ENCODE measurements around the gene APRT.
A peak's percentile ranks its signal among the peaks of the same experiment; 100 is the strongest.

The APRT gene

DNA sequence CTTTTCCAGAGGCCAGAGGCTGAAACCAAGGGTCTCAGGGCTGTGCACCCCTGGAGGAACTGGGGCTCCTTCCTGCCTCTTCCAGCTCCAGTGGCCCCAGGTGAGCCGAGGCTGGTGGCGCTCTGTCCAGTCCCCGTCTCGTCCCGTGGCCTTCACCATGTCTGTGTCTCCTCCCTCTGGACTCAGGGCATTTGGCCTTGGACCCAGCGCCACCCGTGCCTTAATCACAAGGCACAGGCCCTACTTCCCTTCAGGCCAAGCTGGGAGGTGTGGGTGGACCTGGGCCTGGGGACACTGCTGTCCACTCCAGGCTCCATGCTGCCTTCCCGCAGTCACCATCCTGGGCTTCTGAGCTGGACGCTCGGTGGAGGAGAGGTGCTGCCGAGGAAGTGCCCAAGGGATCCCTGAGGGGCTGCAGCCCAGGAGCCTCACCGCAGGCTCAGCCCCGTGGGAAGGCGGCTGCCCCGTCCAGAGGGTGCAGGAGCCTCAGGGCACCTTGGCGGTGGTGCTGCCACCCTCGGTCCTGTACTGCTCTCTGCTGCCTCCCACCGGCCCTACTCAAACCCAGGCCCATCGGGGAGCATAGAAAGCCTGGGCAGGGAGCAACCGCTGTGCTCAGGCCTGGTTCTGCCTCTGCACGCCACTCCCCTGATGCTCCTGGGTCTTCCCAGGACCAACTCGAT, 9.6 kb upstream of the APRT start:
- peaks cover 7% of the 10 kb centered on the region; the same call in 1 of the 2 replicates for H3K36me3 ChIP-seq (ENCODE audit: control insufficient read depth, insufficient read depth, low read length)
- H3K27me3 ChIP-seq (ENCODE audit: control insufficient read depth, insufficient read depth, low read length) = no peaks in the 10 kb centered on the region
- no peak overlapping the region for H3K27ac ChIP-seq (ENCODE audit: low read depth, low read length)
- 0 out of 2 replicates have a peak, but pooled peaks cover 4% of the 10 kb centered on the region for H3K4me1 ChIP-seq (ENCODE audit: control insufficient read depth, insufficient read depth, low read length)
- H3K9me3 ChIP-seq (ENCODE audit: control insufficient read depth, insufficient read depth, low read depth, low read length) = no peaks in the 10 kb centered on the region
- H3K4me3 ChIP-seq (ENCODE audit: low read depth, low read length) = no peak overlapping the region
- H3K9ac ChIP-seq (ENCODE audit: low read length) = no peak overlapping the region

DNA sequence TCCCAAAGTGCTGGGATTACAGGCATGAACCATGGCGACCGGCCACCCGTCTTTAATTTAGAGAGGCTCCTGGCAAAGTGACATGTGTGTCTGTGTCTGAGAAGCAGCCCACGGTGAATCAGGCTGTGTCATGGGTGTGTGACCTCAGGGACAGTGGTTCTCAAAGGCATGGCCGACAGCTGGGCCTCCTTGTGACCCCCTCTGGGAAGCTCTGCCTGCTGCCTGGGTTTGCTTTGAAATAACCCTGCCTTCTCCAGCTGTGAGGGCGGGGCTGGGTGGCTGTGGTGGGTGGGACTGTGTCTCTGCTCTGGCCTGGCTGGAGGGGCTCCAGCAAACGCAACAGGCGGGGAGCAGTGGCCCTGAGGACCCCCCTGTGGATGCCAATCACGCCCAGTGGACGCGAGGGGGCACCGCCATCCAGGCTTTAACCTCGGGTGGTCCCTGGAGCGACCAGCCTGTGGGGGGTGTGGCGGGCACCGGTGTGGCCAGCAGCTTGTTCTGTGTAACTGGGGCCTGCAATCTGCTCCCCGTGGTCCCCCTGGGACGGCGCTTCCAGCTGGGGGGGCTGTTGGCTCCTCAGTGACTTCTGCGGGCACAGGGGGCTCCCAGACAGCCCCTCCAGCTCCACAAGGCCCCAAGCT, 8.8 kb upstream of the APRT start:
- Histone ChIP-seq H3K27me3 (ENCODE audit: control insufficient read depth, insufficient read depth, low read length) (no peaks in the 10 kb centered on the region), H3K36me3 (ENCODE audit: control insufficient read depth, insufficient read depth, low read length) (peaks cover 7% of the 10 kb centered on the region; the same call in 1 of the 2 replicates), H3K4me3 (ENCODE audit: low read depth, low read length) (no peak overlapping the region), H3K9ac (ENCODE audit: low read length) (no peak overlapping the region), H3K9me3 (ENCODE audit: control insufficient read depth, insufficient read depth, low read depth, low read length) (no peaks in the 10 kb centered on the region), H3K27ac (ENCODE audit: low read depth, low read length) (no peak overlapping the region), H3K4me1 (ENCODE audit: control insufficient read depth, insufficient read depth, low read length) (peaks cover 4% of the 10 kb centered on the region; the same call in 1 of the 2 replicates)

DNA sequence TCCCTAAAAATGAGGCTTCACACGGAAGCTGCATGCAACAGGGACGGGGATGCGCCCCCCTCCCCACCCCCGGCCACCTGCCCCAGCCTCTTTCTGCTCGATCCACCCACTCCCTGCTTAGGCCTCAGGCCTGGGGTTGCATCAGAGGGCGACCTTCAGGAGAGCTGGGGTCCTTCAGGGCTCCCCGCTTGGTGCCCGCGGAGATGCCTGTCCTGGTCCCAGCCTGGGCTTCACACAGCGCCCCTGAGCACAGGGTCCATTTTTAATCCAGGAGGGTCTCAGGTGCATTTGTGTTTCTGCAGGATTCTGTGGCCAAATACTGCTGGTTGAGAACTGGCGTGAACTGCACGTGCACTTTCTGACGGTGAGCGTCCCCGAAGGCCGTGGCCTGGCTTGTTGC, 7.4 kb upstream of the APRT start:
- Histone ChIP-seq H3K4me1 (ENCODE audit: control insufficient read depth, insufficient read depth, low read length) (peaks cover 4% of the 10 kb centered on the region; the same call in 1 of the 2 replicates), H3K27me3 (ENCODE audit: control insufficient read depth, insufficient read depth, low read length) (no peaks in the 10 kb centered on the region), H3K9me3 (ENCODE audit: control insufficient read depth, insufficient read depth, low read depth, low read length) (no peaks in the 10 kb centered on the region), H3K9ac (ENCODE audit: low read length) (no peak overlapping the region), H3K27ac (ENCODE audit: low read depth, low read length) (no peak overlapping the region), H3K4me3 (ENCODE audit: low read depth, low read length) (no peak overlapping the region), H3K36me3 (ENCODE audit: control insufficient read depth, insufficient read depth, low read length) (peaks cover 3% of the 10 kb centered on the region; the same call in 1 of the 2 replicates)

DNA sequence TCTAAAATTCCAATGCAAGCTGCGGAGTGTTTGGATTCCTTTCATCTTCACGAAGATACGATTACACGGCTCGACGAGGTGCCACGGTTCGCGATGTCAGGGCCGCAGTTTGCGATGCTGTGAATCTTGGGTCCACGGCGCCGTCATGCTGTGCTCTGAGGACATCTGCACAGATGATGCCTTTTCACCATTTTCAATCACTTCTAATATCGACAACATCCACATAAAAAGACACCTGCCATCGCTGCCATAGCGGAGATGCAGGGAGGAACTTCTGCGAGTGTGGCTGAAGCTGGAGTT, 6.8 kb upstream of the APRT start:
- H3K4me3 ChIP-seq (ENCODE audit: low read depth, low read length) = no peak overlapping the region
- H3K27ac ChIP-seq (ENCODE audit: low read depth, low read length) = no peak overlapping the region
- H3K27me3 ChIP-seq (ENCODE audit: control insufficient read depth, insufficient read depth, low read length) = no peaks in the 10 kb centered on the region
- H3K9me3 ChIP-seq (ENCODE audit: control insufficient read depth, insufficient read depth, low read depth, low read length) = no peaks in the 10 kb centered on the region
- H3K9ac ChIP-seq (ENCODE audit: low read length) = peak overlapping the region; percentile 31
- peaks cover 3% of the 10 kb centered on the region; the same call in 1 of the 2 replicates for H3K36me3 ChIP-seq (ENCODE audit: control insufficient read depth, insufficient read depth, low read length)
- H3K4me1 ChIP-seq (ENCODE audit: control insufficient read depth, insufficient read depth, low read length) = peaks cover 4% of the 10 kb centered on the region; the same call in 1 of the 2 replicates

DNA sequence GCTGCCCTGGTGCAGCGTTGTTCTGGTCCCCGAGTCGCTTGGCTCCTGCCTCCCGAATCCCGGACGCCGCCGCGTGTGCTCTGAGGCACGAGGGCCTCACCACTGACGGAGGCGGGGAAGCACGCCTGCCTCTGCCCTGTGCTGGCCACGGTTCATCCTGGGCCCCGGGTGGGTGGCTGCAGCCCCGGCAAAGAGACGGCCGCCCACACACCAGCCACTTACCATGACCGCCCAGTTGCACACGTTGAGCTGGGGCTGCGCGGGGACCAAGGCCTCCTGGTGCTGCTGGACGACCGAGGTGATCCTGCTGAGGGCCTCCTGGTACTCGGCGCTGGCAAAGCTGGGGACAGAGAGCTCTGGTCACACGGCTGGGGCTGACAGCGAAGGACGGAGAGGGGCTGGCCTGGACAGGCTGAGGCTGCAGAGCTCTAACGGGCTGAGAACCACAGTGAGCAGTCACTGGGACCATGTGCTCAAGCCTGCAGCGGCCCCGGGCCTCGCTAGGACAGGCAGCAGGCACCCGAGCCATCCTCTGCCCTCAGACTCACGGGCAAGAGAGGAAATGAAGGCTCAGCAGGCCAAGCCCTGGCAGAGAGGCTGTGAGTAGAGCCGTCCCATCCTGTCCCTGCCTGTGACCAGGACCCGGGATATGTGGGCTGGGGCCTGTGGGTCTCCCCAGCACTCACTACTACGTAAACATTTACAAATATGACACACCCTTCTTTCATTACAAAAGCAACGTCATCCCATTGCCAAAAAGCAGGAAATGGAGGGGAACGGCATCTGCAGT, 6.3 kb upstream of the APRT start:
- no peaks in the 10 kb centered on the region for H3K27me3 ChIP-seq (ENCODE audit: control insufficient read depth, insufficient read depth, low read length)
- H3K4me1 ChIP-seq (ENCODE audit: control insufficient read depth, insufficient read depth, low read length) = peaks cover 4% of the 10 kb centered on the region; the same call in 1 of the 2 replicates
- no peaks in the 10 kb centered on the region for H3K9me3 ChIP-seq (ENCODE audit: control insufficient read depth, insufficient read depth, low read depth, low read length)
- peaks cover 2% of the 10 kb centered on the region; the same call in 1 of the 2 replicates for H3K36me3 ChIP-seq (ENCODE audit: control insufficient read depth, insufficient read depth, low read length)
- no peak overlapping the region for H3K9ac ChIP-seq (ENCODE audit: low read length)
- H3K27ac ChIP-seq (ENCODE audit: low read depth, low read length) = no peak overlapping the region; the same call in 1 of the 2 replicates
- H3K4me3 ChIP-seq (ENCODE audit: low read depth, low read length) = no peak overlapping the region

DNA sequence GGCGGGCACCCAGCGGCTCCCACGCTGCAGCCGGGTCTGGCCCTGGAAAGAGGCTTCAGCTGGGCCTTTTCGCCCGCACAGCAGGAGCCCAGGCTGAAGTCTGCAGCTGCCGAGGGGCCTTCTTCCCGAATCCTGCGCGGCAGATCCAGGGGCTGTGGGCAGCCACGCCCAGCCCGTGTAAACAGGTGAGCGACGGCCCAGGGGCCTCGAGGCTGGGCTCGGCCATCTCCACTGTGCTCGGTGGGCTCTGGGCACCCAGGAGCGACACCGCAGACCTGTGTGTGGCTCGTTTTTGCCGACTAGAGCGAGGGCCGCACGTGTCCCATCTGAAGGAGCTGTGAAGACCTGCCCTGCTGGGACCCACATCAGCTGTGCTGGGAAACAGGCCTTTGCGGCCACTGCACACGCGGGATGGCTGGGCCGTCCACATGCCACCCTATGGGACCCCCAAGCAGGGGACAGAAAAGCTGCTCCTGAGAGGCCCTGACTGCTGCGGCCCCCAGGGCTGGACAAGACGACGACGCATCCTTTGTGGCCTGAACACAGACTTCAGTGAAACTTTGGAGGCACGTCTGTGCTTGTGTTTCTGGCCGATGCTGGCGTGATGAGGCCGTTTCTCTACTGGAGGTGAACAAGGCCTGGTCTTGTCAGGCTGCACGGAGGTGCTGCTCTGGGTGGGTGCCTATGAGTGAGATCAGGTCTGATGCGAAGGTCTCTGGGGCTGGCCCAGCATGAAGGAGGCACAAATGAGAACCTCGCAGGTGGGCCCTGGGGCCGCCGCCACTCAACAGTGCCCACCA, 5.2 kb upstream of the APRT start:
- Histone ChIP-seq H3K36me3 (ENCODE audit: control insufficient read depth, insufficient read depth, low read length) (no peaks in the 10 kb centered on the region), H3K27ac (ENCODE audit: low read depth, low read length) (no peak overlapping the region), H3K4me3 (ENCODE audit: low read depth, low read length) (no peak overlapping the region), H3K9ac (ENCODE audit: low read length) (no peak overlapping the region), H3K27me3 (ENCODE audit: control insufficient read depth, insufficient read depth, low read length) (no peaks in the 10 kb centered on the region), H3K4me1 (ENCODE audit: control insufficient read depth, insufficient read depth, low read length) (peaks cover 4% of the 10 kb centered on the region; the same call in 1 of the 2 replicates), H3K9me3 (ENCODE audit: control insufficient read depth, insufficient read depth, low read depth, low read length) (no peaks in the 10 kb centered on the region)

DNA sequence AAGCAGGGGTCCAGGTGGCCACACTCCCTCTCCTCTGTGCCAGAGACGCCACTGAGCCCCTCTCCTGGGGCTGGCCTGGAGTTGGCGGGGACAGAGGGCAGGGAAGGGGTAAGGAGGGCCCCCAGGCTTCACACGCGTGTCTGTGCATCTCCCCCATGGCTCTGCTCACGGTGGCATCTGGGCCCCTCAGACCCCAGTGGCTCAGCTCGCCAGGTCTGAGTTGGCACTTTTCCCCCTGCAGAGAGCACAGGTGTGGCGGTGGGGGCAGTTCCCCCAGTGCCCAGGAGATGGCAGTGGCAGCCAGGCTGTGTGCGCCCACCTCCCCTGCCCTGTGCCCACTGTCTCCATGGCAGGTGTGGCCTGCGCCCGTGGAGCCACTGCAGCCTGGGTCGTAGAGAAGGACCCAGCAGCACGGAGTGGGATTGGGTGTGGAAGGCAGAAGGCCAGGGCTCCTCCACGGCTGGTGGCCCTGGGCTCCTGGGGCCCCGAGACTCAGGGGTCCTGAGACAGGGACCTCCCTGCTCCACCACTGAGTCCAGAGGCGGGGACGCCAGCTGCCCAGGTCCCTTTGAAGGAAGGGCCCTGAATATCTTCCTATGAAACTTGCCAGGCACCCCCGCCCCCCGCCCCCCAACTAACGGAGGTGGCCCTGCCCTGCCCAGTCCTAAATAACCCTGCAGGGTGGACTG, 4.3 kb upstream of the APRT start:
- H3K9ac ChIP-seq (ENCODE audit: low read length) = no peak overlapping the region

DNA sequence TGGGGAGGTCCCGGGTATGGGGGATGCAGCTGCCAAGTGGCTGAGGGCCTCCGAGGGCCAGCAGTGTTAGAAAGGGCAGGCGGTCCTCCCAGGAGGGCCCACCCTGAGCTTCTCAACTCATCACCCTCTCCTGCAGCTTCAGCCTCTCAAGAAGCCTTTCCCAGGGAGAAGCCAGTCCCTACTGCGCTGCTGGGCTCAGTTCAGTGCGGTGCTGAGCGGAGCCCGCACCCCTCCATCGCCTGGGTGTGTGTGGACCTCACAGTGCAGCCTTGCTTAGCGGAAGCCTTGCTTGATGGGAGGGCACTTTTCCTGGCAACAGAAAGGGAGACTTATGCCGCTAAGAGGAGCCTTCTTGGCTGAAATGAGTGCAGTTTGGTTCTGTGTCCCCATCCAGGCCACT, 3.5 kb upstream of the APRT start:
- no peak overlapping the region for H3K27ac ChIP-seq (ENCODE audit: low read depth, low read length)
- H3K4me3 ChIP-seq (ENCODE audit: low read depth, low read length) = no peak overlapping the region
- peaks cover 5% of the 10 kb centered on the region for H3K36me3 ChIP-seq (ENCODE audit: control insufficient read depth, insufficient read depth, low read length)
- H3K9me3 ChIP-seq (ENCODE audit: control insufficient read depth, insufficient read depth, low read depth, low read length) = no peaks in the 10 kb centered on the region
- H3K27me3 ChIP-seq (ENCODE audit: control insufficient read depth, insufficient read depth, low read length) = no peaks in the 10 kb centered on the region
- no peak overlapping the region for H3K9ac ChIP-seq (ENCODE audit: low read length)
- peaks cover 12% of the 10 kb centered on the region for H3K4me1 ChIP-seq (ENCODE audit: control insufficient read depth, insufficient read depth, low read length)

More for the DNA sequence above, 4.3 kb upstream of the APRT start:
- Histone ChIP-seq H3K4me1 (ENCODE audit: control insufficient read depth, insufficient read depth, low read length) (peaks cover 4% of the 10 kb centered on the region; the same call in 1 of the 2 replicates), H3K27me3 (ENCODE audit: control insufficient read depth, insufficient read depth, low read length) (no peaks in the 10 kb centered on the region), H3K9me3 (ENCODE audit: control insufficient read depth, insufficient read depth, low read depth, low read length) (no peaks in the 10 kb centered on the region), H3K36me3 (ENCODE audit: control insufficient read depth, insufficient read depth, low read length) (no peaks in the 10 kb centered on the region), H3K27ac (ENCODE audit: low read depth, low read length) (no peak overlapping the region), H3K4me3 (ENCODE audit: low read depth, low read length) (no peak overlapping the region)

DNA sequence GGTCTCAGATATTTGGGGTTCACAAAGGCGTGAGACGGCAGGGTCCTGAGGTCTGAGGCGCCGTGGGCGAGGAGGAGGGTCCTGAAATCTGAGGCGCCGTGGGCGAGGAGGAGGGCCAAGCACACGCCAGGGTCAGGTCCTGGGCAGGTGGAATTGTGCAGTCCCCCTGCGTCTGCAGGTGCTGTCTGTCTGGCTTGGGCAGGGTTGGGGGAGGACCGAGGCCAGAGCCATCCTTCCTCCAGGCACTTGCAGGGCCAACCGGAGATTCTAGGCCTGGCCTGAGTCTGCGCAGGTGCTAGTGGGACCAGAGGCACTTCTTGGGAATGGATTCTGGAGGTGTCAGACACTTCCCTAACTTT, 2.4 kb upstream of the APRT start:
- Histone ChIP-seq H3K9ac (ENCODE audit: low read length) (no peak overlapping the region), H3K36me3 (ENCODE audit: control insufficient read depth, insufficient read depth, low read length) (peaks cover 16% of the 10 kb centered on the region), H3K27me3 (ENCODE audit: control insufficient read depth, insufficient read depth, low read length) (no peaks in the 10 kb centered on the region), H3K27ac (ENCODE audit: low read depth, low read length) (no peak overlapping the region), H3K9me3 (ENCODE audit: control insufficient read depth, insufficient read depth, low read depth, low read length) (no peaks in the 10 kb centered on the region), H3K4me1 (ENCODE audit: control insufficient read depth, insufficient read depth, low read length) (peaks cover 18% of the 10 kb centered on the region), H3K4me3 (ENCODE audit: low read depth, low read length) (no peak overlapping the region)
